Fibroblast of mammary gland (primary cell): Measurements from ENCODE around the gene ARL6IP6.

ENCODE experiments used
- DNase-seq: peaks from one replicate; pipeline ENCODE4 v3.0.0-alpha.2; 2010; ENCODE audit warnings: low read depth
- H3K4me3 ChIP-seq: 2 replicates; pipeline ENCODE4 v1.5.1; 2011; ENCODE audit warnings: low read depth, mild to moderate bottlenecking, low read length, moderate library complexity; ENCODE audit not compliant: control insufficient read depth
- TF ChIP-seq, protein P1 (sequence below): conservative IDR thresholded peaks from 2 replicates; pipeline ENCODE4 v1.5.1; 2011; ENCODE audit warnings: low read depth, low read length, inconsistent platforms; ENCODE audit not compliant: control insufficient read depth, insufficient read depth

ARL6IP6 gene

DNA sequence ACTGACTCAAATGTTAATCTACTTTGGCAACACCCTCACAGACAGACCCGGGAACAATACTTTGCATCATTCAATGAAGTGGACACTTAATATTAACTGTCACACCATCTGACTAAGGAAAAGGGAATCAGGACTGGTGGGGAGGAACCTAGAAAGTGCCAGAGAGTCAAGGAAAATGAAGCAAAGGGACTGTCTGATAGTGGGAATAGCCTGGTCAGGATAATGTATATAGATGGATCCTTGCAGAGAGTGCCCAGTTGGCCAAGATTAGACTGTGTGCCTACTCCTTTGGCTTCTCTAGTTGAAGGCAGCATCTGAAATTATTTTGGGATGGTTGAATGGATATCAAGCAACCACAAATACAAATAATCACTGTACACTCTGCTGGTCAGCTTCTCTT, 45.2 kb downstream of the ARL6IP6 start:
- no peak for DNase-seq
- TF ChIP-seq, protein P1, sequence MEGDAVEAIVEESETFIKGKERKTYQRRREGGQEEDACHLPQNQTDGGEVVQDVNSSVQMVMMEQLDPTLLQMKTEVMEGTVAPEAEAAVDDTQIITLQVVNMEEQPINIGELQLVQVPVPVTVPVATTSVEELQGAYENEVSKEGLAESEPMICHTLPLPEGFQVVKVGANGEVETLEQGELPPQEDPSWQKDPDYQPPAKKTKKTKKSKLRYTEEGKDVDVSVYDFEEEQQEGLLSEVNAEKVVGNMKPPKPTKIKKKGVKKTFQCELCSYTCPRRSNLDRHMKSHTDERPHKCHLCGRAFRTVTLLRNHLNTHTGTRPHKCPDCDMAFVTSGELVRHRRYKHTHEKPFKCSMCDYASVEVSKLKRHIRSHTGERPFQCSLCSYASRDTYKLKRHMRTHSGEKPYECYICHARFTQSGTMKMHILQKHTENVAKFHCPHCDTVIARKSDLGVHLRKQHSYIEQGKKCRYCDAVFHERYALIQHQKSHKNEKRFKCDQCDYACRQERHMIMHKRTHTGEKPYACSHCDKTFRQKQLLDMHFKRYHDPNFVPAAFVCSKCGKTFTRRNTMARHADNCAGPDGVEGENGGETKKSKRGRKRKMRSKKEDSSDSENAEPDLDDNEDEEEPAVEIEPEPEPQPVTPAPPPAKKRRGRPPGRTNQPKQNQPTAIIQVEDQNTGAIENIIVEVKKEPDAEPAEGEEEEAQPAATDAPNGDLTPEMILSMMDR, result no peak
- no peak overlapping the region for H3K4me3 ChIP-seq

DNA sequence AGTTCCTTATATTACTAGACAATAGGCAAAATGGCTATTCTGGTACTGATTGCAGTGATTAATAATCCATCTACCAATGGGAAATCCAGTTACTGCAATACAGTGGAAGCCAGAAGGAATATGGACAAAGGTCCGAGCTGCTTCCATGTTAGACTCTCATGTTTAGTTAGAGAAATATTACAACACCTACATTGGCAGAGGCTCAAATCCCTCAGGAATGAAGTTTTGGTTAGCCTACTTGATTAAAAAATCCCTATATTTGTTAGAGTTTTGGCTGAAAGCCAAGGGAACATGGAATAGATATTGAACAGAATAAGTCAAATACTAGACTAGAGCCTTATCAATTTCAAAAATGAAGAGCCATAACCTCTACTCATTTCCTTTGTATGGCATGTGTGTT, 48.5 kb downstream of the ARL6IP6 start:
- TF ChIP-seq, protein P1, result no peak
- DNase-seq, result peak; percentile 67
- H3K4me3 ChIP-seq, result no peak overlapping the region

DNA sequence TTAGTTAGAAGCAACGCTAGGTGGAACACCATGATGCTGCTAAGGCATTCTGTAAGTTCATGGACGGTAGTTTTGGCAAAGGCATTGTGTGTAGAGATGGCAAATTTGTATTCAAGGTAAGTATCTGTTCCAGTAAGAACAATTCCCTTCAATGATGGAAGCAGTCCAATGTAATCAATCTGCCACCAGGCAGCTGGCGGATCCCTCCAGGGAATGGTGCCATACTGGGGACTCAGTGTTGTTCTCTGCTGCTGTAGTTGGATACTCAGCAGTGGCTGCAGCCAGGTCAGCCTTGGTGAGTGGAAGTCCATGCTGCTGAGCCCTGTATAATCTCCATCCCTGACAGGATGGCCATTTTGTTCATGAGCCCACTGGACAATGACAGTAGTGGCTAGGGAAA, 62.8 kb downstream of the ARL6IP6 start:
- DNase-seq, result no peak
- TF ChIP-seq, protein P1, result no peak
- H3K4me3 ChIP-seq, result no peak overlapping the region

DNA sequence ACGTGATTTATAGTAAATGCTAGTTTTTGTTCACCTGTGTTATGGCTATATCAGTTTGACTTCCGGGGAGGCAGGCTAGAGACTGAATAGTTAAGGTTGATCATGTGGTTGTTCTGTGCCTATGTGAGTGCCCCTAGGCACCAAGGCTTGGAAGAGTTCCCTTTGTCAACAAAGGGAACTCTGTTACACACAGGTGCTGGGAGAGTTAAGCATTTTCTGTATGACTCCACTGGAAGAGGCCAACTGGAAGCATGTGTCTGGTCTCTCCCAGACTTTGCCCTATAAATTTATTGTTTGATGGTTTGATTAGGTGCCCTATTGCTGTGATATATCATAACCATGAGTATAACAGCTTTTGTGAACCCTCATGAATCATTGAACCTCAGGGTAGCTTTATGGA, 63.8 kb downstream of the ARL6IP6 start:
- no peak overlapping the region for H3K4me3 ChIP-seq
- no peak for DNase-seq
- TF ChIP-seq, protein P1, result no peak

DNA sequence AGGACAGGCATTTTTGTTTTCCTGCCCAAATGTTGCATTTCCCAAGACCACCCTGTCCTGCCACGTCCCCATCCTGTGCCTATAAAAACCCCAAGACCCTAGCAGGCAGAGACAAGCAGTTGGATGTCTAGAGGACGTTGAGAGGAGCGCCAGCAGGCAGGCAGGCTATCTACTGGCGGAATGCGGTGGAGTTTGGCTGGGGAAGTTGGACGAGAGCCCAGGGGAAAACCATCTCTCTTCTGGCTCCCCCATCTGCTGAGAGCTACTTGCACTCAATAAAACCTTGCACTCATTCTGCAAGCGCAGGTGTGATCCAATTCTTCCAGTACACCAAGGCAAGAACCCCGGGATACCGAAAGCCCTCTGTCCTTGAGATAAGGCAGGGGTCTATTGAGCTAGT, 72.5 kb downstream of the ARL6IP6 start:
- TF ChIP-seq, protein P1, result no peak
- H3K4me3 ChIP-seq, result no peak overlapping the region
- no peak for DNase-seq

DNA sequence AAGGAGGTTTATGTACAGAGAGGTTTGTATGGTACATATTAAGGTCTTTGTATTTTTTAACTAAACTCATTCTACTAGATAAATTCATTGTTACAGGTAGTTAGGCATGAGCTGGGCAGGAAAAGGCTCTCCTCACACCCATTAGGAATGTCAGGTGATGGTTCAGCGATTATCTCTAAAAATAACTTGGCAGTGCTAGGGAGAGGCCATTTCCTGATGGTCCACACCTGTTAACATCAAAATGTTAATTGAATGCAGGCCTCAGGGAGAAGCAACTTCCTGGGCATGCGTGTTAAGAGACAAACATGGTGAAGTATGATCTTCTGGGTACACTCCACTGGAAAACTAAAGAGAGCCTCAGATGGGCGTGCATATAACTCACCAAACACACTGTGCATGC, 73.6 kb downstream of the ARL6IP6 start:
- H3K4me3 ChIP-seq, result no peak overlapping the region
- no peak for DNase-seq
- TF ChIP-seq, protein P1, result no peak

DNA sequence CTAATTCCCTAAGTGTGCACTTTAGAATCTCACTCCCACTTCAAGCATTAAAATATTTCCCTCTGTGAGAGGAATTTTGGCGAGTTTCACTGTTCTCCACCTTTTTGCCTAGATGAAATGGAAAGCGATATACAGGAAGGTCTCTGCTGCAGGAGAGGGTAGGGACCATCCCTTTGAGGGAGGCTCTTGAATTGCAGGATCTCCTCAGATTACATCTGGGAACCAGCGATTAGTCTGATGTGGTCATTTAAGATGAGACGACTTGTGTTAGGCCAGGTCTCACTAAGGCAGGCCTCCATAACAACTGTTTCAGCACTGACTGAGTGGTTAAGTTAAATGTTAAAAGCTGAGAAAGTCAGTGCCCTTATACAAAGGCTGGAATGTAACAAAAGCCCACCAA, 74.6 kb downstream of the ARL6IP6 start:
- TF ChIP-seq, protein P1, result no peak
- H3K4me3 ChIP-seq, result no peak overlapping the region
- DNase-seq, result no peak
